OCI-LY1 (cell line): Measurements from ENCODE around the gene SLC1A4.

Experiments
- H2AFZ ChIP-seq: fragments of 200-600 bp; sonication (generic), shearing (Covaris generic); 2 replicates; pipeline ENCODE4 v1.6.0; 2014; ENCODE audit warnings: antibody characterized with exemption, mild to moderate bottlenecking, low read length
- H3F3A ChIP-seq: fragments of 200-600 bp; sonication (generic), shearing (Covaris generic); 2 replicates; pipeline ENCODE4 v1.6.0; 2014; ENCODE audit warnings: mild to moderate bottlenecking, antibody characterized with exemption, low read length, moderate library complexity; ENCODE audit not compliant: insufficient read depth
- H3K27ac ChIP-seq: fragments of 200-600 bp; sonication (generic); 2 replicates; pipeline ENCODE4 v1.5.1; 2014; ENCODE audit warnings: low read length, mixed run types, mild to moderate bottlenecking, low read depth; ENCODE audit not compliant: poor library complexity, severe bottlenecking
- H3K27me3 ChIP-seq: fragments of 200-600 bp; sonication (generic); 2 replicates; pipeline ENCODE4 v1.6.0; 2014; ENCODE audit warnings: antibody characterized with exemption, mild to moderate bottlenecking, low read length, moderate library complexity; ENCODE audit not compliant: insufficient read depth
- H3K36me3 ChIP-seq: fragments of 200-600 bp; sonication (generic); 2 replicates; pipeline ENCODE4 v1.6.1; 2014; ENCODE audit warnings: mild to moderate bottlenecking, antibody characterized with exemption, low read length, moderate library complexity, mixed read lengths; ENCODE audit not compliant: insufficient read depth
- H3K4me1 ChIP-seq: fragments of 200-600 bp; sonication (generic); 2 replicates; pipeline ENCODE4 v1.5.1; 2014; ENCODE audit warnings: mild to moderate bottlenecking, low read length, moderate library complexity; ENCODE audit not compliant: insufficient read depth, severe bottlenecking
- H3K4me2 ChIP-seq: fragments of 200-600 bp; sonication (generic), shearing (Covaris generic); 2 replicates; pipeline ENCODE4 v1.6.1; 2014; ENCODE audit warnings: low read length
- H3K4me3 ChIP-seq: fragments of 200-600 bp; sonication (generic); 2 replicates; pipeline ENCODE4 v1.5.1; 2014; ENCODE audit warnings: low read length, low read depth, mild to moderate bottlenecking, mixed read lengths; ENCODE audit not compliant: poor library complexity, severe bottlenecking
- H3K79me2 ChIP-seq: fragments of 200-600 bp; shearing (Covaris generic); 2 replicates; pipeline ENCODE4 v1.6.1; 2016; ENCODE audit warnings: mixed run types, low read length, mixed read lengths; ENCODE audit not compliant: insufficient read depth
- H3K9ac ChIP-seq: fragments of 200-600 bp; sonication (generic), shearing (Covaris generic); 2 replicates; pipeline ENCODE4 v1.6.1; 2014; ENCODE audit warnings: mild to moderate bottlenecking, low read length, mixed read lengths
- H3K9me2 ChIP-seq: fragments of 200-600 bp; sonication (generic), shearing (Covaris generic); 2 replicates; pipeline ENCODE4 v1.6.1; 2014; ENCODE audit warnings: low read depth, mild to moderate bottlenecking, low read length, mixed read lengths
- H3K9me3 ChIP-seq: fragments of 200-600 bp; shearing (Covaris generic); 2 replicates; pipeline ENCODE4 v1.6.1; 2014; ENCODE audit warnings: low read length, mixed read lengths
- H4K20me1 ChIP-seq: fragments of 200-600 bp; sonication (generic), shearing (Covaris generic); 2 replicates; pipeline ENCODE4 v1.6.0; 2016; ENCODE audit warnings: mild to moderate bottlenecking, low read length; ENCODE audit not compliant: insufficient read depth
- EZH2 ChIP-seq: fragments of 200-600 bp; sonication (generic), shearing (Covaris generic); IDR thresholded peaks from 2 replicates; pipeline ENCODE4 v1.8.0; 2017; ENCODE audit warnings: borderline replicate concordance, mixed run types, mild to moderate bottlenecking, antibody characterized with exemption, low read length, moderate library complexity, mixed read lengths
- TF ChIP-seq, protein P1 (sequence below): fragments of 200-600 bp; sonication (generic), shearing (Covaris generic); IDR thresholded peaks from 2 replicates; pipeline ENCODE4 v1.5.1; 2017; ENCODE audit warnings: mild to moderate bottlenecking, antibody characterized with exemption, low read length, moderate library complexity, mixed read lengths

The SLC1A4 gene

GRCh38 chr2:64979744-64980143 is 9.5 kb upstream of the SLC1A4 start:
- no peak overlapping the region for H2AFZ ChIP-seq
- H3K9me3 ChIP-seq: no peaks in the 10 kb centered on the region
- no peaks in the 10 kb centered on the region for H3K4me1 ChIP-seq
- H3K79me2 ChIP-seq: no peaks in the 10 kb centered on the region
- H3K4me3 ChIP-seq: no peak overlapping the region
- H3K27me3 ChIP-seq: no peaks in the 10 kb centered on the region
- no peaks in the 10 kb centered on the region for H3F3A ChIP-seq
- H3K9me2 ChIP-seq: no peaks in the 10 kb centered on the region
- H3K4me2 ChIP-seq: no peak overlapping the region
- H3K27ac ChIP-seq: no peak overlapping the region
- H3K9ac ChIP-seq: no peak overlapping the region
- TF ChIP-seq, protein P1, sequence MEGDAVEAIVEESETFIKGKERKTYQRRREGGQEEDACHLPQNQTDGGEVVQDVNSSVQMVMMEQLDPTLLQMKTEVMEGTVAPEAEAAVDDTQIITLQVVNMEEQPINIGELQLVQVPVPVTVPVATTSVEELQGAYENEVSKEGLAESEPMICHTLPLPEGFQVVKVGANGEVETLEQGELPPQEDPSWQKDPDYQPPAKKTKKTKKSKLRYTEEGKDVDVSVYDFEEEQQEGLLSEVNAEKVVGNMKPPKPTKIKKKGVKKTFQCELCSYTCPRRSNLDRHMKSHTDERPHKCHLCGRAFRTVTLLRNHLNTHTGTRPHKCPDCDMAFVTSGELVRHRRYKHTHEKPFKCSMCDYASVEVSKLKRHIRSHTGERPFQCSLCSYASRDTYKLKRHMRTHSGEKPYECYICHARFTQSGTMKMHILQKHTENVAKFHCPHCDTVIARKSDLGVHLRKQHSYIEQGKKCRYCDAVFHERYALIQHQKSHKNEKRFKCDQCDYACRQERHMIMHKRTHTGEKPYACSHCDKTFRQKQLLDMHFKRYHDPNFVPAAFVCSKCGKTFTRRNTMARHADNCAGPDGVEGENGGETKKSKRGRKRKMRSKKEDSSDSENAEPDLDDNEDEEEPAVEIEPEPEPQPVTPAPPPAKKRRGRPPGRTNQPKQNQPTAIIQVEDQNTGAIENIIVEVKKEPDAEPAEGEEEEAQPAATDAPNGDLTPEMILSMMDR: no peak
- TF ChIP-seq EZH2: no peak
- no peaks in the 10 kb centered on the region for H4K20me1 ChIP-seq
- H3K36me3 ChIP-seq: no peaks in the 10 kb centered on the region

GRCh38 chr2:64980183-64980582 is 9.0 kb upstream of the SLC1A4 start:
- Histone ChIP-seq H3K27ac (no peak overlapping the region), H3K9ac (no peak overlapping the region), H3K9me3 (no peaks in the 10 kb centered on the region), H3K4me2 (no peak overlapping the region), H3K9me2 (no peaks in the 10 kb centered on the region), H3K4me1 (no peaks in the 10 kb centered on the region), H3F3A (no peaks in the 10 kb centered on the region), H4K20me1 (no peaks in the 10 kb centered on the region), H3K36me3 (no peaks in the 10 kb centered on the region), H2AFZ (no peak overlapping the region), H3K79me2 (no peaks in the 10 kb centered on the region), H3K4me3 (no peak overlapping the region), H3K27me3 (no peaks in the 10 kb centered on the region)
- no peak for TF ChIP-seq EZH2
- TF ChIP-seq, protein P1: no peak

DNA sequence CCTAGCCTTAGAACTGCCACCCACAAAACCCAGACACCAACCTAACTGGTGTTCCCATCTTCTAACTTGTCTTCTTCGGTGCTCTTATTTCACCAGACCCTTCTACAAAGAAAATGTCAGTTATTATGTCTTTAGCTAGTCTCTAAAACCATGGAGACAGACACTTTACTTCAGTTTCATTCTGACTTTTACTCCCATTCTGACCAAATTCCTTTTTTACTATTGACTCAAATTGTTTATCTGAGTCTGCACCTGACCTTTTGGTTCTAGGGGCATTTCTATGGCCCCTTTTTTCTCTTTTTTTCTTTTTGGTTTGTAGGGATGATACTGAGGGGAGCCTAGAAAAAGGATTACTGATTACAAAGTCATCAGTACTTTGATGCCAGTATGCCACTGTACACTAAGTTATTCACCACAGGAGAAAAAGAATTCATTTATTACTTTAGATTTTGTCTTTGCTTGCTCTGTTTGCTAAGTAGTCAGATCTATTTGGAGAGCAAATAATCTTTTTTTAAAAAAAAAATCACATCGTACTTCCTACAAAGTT is 6.8 kb upstream of the SLC1A4 start:
- Histone ChIP-seq H3K4me2 (no peak overlapping the region), H3K27ac (no peak overlapping the region), H3K4me1 (peaks cover 11% of the 10 kb centered on the region)

More for the DNA sequence above, 6.8 kb upstream of the SLC1A4 start:
- Histone ChIP-seq H3K9ac (no peak overlapping the region), H3K9me2 (no peaks in the 10 kb centered on the region), H3K36me3 (no peaks in the 10 kb centered on the region), H2AFZ (no peak overlapping the region), H3K4me3 (no peak overlapping the region), H3K79me2 (no peaks in the 10 kb centered on the region), H3K27me3 (no peaks in the 10 kb centered on the region), H3F3A (0 out of 2 replicates have a peak, but pooled peaks cover 7% of the 10 kb centered on the region), H3K9me3 (no peaks in the 10 kb centered on the region), H4K20me1 (no peaks in the 10 kb centered on the region)
- TF ChIP-seq EZH2: no peak
- TF ChIP-seq, protein P1: no peak
